ENCODE data around the gene SLC23A2.

SLC23A2 gene

DNA sequence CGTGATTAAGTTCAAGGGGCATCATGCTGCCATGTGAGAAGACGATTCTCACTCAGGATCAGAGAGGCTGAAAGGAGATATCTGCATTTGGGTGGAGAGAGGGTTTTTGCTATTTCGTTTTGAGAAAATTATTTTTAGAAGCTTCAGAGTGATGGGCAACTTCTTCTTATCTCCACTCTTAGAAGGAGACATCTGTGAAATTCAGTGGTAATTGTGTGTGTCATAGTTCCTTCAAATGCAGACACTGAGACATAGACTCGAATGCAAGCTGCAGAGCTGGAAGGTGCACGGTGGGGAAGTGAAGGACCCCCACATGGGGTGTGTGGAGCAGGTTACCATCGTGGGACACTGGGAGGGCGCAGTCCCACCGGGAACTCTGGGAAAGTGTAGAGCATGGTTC, 162.8 kb downstream of the SLC23A2 start:
- DNase-seq: no peak
- Mint-ChIP-seq H3K27me3 (no peaks in the 10 kb centered on the region), H3K4me1 (ENCODE audit: low read depth) (peaks cover 5% of the 10 kb centered on the region), H3K4me3 (no peak overlapping the region), H3K36me3 (ENCODE audit: low read depth) (no peaks in the 10 kb centered on the region), H3K27ac (no peak overlapping the region), H3K9me3 (no peaks in the 10 kb centered on the region)

DNA sequence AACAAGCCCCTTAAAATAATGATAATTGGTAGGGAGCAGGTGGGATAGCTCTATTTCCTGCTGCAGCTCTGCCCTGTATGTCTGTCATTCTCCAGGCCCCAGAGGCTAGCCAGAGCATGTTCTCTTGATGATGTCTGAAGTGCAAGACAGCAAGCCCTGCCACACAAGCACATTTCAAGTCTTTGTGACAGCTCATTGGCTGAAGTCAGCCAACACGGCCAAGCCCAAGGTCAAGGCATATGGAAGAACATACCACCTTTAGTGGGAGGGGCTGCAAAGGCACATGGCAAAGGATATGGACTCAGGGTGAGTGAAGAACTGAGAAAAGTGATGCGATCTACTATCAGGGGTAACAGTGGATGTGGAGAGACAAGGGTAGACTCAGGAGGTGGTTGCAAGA, 163.6 kb downstream of the SLC23A2 start:
- DNase-seq: no peak
- H3K36me3 Mint-ChIP-seq (ENCODE audit: low read depth): no peaks in the 10 kb centered on the region
- H3K4me1 Mint-ChIP-seq (ENCODE audit: low read depth): peaks cover 5% of the 10 kb centered on the region
- H3K4me3 Mint-ChIP-seq: no peak overlapping the region
- H3K27ac Mint-ChIP-seq: no peak overlapping the region
- no peaks in the 10 kb centered on the region for H3K9me3 Mint-ChIP-seq
- H3K27me3 Mint-ChIP-seq: no peaks in the 10 kb centered on the region

GRCh38 chr20:4836935-4837334, 164.4 kb downstream of the SLC23A2 start:
- Mint-ChIP-seq H3K27ac (no peak overlapping the region), H3K36me3 (ENCODE audit: low read depth) (no peaks in the 10 kb centered on the region), H3K27me3 (no peaks in the 10 kb centered on the region), H3K9me3 (no peaks in the 10 kb centered on the region), H3K4me3 (no peak overlapping the region), H3K4me1 (ENCODE audit: low read depth) (peaks cover 5% of the 10 kb centered on the region)
- DNase-seq: no peak

GRCh38 chr20:4836473-4836872, 164.8 kb downstream of the SLC23A2 start:
- Mint-ChIP-seq H3K36me3 (ENCODE audit: low read depth) (no peaks in the 10 kb centered on the region), H3K9me3 (no peaks in the 10 kb centered on the region), H3K4me1 (ENCODE audit: low read depth) (peaks cover 5% of the 10 kb centered on the region), H3K4me3 (no peak overlapping the region), H3K27me3 (no peaks in the 10 kb centered on the region), H3K27ac (no peak overlapping the region)
- no peak for DNase-seq

DNA sequence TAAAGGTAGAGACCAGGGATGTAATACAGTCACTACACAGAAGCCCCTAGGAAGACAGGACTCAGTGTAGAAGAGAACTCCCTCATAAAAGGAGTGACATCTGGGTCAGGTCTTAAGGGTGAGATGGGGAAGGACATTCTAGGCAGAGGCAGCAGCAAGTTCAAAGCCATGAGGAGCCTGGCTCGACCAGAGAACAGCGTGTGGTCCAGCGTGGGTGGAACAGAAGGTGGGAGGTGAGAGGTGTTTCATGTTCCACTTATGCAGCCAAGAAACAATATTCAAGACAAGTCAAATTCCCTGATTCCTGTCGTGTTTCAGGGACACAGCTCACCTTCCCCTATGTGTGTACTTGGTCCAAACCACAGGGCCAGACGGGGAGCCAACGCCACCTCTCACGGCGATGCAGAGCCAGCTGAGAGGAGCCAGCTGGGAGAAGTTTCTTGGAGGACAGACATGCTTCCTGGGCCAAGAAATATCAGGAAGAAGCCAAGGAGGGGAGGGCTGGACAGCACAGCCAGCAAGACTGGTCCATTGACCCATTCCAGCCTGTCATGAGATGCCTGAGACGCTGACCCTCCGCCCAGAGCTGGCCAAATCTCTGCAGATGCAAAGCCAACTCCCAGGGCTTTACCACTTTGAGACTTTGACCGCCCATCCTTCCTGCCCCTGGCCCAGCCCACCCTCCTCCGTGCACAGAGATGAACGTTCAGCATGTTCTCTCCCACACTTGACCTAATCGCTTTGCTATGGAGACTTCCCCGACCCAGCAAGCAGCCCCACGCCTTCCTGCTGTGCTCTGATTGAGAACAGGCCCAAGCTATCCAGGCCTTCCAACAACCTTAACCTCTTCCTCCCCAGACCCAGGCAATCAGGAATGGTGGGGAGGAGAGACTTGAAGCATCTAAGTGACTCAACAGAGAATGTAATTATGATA, 165.8 kb downstream of the SLC23A2 start:
- no peak for DNase-seq
- Mint-ChIP-seq H3K4me1 (ENCODE audit: low read depth) (peaks cover 2% of the 10 kb centered on the region), H3K27me3 (no peaks in the 10 kb centered on the region), H3K4me3 (no peak overlapping the region), H3K36me3 (ENCODE audit: low read depth) (no peaks in the 10 kb centered on the region), H3K9me3 (no peaks in the 10 kb centered on the region), H3K27ac (no peak overlapping the region)

GRCh38 chr20:4833074-4833728, 168.1 kb downstream of the SLC23A2 start:
- Mint-ChIP-seq H3K9me3 (no peaks in the 10 kb centered on the region), H3K36me3 (ENCODE audit: low read depth) (no peaks in the 10 kb centered on the region), H3K4me1 (ENCODE audit: low read depth) (peaks cover 2% of the 10 kb centered on the region)

DNA sequence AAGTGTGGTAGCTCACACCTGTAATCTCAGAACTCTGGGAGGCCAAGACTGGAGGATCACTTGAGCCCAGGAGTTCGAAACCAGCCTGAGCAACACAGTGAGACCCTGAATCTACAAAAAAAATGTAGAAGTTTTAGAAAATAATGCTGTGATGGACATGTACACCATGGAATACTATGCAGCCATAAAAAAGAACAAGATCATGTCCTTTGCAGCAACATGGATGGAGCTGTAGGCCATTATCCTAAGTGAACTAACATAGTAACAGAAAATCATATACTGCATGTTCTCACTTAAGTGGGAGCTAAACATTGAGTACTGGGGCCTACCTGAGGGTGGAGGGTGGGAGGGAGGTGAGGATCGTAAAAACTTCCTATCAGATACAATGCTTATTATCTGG, 168.8 kb downstream of the SLC23A2 start:
- no peak for DNase-seq
- H3K4me1 Mint-ChIP-seq (ENCODE audit: low read depth): peaks cover 2% of the 10 kb centered on the region
- no peaks in the 10 kb centered on the region for H3K27me3 Mint-ChIP-seq
- no peaks in the 10 kb centered on the region for H3K36me3 Mint-ChIP-seq (ENCODE audit: low read depth)
- no peak overlapping the region for H3K27ac Mint-ChIP-seq
- no peak overlapping the region for H3K4me3 Mint-ChIP-seq
- no peaks in the 10 kb centered on the region for H3K9me3 Mint-ChIP-seq

More at GRCh38 chr20:4833074-4833728, 168.1 kb downstream of the SLC23A2 start:
- Mint-ChIP-seq H3K4me3 (no peak overlapping the region), H3K27ac (no peak overlapping the region), H3K27me3 (no peaks in the 10 kb centered on the region)
- DNase-seq: no peak

- Mint-ChIP-seq H3K4me3 (no peak overlapping the region), H3K27me3 (no peaks in the 10 kb centered on the region), H3K4me1 (ENCODE audit: low read depth) (peaks cover 2% of the 10 kb centered on the region), H3K36me3 (ENCODE audit: low read depth) (no peaks in the 10 kb centered on the region), H3K27ac (no peak overlapping the region), H3K9me3 (no peaks in the 10 kb centered on the region)
- DNase-seq: no peak
These were observed 170.6 kb downstream of the SLC23A2 start for GRCh38 chr20:4830696-4831095.

DNA sequence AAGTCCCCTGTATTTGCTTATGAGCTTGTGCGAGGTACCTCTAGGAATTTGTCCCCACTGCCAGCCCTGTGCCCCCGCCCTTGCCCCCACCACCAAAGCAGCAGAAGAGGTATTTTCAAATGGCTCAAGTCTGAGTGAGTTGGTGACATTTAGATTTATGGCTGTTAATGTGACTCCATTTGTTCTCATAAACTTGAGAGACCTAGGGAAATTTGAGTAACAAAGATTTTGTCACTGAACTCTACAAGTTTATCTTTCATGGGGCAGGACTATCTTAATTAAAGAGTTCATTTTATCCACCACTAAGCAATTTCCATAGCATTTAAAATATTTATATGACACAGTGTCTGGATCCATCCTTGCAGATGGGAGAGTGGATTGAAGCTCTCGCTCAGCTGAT, 171.1 kb downstream of the SLC23A2 start:
- Mint-ChIP-seq H3K36me3 (ENCODE audit: low read depth) (no peaks in the 10 kb centered on the region), H3K4me3 (no peak overlapping the region), H3K9me3 (no peaks in the 10 kb centered on the region), H3K27ac (no peak overlapping the region), H3K27me3 (no peaks in the 10 kb centered on the region), H3K4me1 (ENCODE audit: low read depth) (peaks cover 2% of the 10 kb centered on the region)
- no peak for DNase-seq

DNA sequence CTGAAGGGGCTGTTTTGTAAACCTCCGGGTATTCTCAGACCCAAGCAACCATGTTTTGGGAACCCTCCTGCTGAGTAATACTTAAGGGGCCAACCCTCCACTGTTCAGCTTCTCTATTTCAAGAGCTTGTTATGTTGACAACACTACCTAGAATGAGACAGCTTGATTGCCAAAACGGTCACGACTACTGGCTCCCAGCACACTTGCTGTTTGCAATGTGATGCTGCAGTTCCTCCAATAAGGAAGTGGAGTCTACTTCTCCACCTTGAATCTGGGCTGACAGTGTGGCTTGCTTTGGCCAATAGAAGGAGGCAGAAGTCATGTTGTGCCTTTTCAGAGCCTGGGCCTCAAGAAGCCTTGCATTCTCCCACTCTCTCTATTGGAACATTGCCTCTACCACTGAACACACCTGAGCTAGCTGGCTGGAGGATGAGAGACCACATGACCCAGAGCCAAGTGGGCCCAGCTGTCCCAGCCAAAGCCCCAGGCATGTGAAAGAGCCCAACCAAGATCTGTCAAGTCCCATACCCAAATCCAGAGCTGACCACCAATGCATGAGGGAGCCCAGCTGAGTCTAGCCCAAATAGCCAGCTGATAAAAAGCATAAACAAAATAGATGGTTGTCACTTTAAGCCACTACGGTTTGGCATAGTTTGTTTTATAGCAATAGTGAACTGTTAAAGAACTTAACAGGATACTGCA, 171.6 kb downstream of the SLC23A2 start:
- H3K9me3 Mint-ChIP-seq: no peaks in the 10 kb centered on the region
- no peak for DNase-seq
- no peaks in the 10 kb centered on the region for H3K36me3 Mint-ChIP-seq (ENCODE audit: low read depth)
- no peaks in the 10 kb centered on the region for H3K4me1 Mint-ChIP-seq (ENCODE audit: low read depth)
- no peak overlapping the region for H3K4me3 Mint-ChIP-seq
- H3K27ac Mint-ChIP-seq: no peak overlapping the region
- no peaks in the 10 kb centered on the region for H3K27me3 Mint-ChIP-seq

DNA sequence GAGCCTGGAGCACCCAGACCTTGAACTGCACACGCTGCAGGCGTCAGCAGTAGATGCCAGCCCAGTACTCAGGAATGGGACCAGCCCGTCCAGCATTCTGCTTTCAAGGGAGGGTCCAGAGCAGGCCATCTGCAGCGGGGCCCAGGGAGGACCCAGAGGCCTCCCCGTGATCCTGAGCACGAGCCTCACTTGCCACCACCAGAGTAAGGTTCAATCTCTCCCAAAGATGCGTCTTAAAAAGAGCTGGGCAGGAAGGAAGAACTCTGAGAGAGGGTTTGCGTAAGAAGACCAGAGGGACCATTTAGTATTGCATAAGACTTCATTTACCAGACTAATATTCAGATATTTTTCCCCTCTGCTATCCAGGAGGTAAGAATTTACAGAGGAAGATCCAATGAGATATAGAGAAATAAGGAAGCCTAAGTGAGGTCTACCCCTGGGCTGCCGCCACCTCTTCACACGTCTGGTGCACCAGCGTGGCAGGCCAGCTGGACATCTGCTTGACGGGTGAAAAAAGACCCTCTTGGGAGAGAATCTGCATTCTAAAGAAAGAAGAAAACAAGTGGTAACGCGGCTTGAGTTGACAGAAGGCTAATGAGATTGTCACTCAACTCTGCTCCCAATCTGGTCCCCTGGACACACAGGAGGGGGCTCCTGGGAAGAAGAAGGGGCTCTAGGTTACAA, 172.3 kb downstream of the SLC23A2 start:
- Mint-ChIP-seq H3K36me3 (ENCODE audit: low read depth) (no peaks in the 10 kb centered on the region), H3K4me1 (ENCODE audit: low read depth) (peaks cover 2% of the 10 kb centered on the region), H3K4me3 (no peak overlapping the region), H3K27ac (no peak overlapping the region), H3K9me3 (no peaks in the 10 kb centered on the region), H3K27me3 (no peaks in the 10 kb centered on the region)
- DNase-seq: no peak

DNA sequence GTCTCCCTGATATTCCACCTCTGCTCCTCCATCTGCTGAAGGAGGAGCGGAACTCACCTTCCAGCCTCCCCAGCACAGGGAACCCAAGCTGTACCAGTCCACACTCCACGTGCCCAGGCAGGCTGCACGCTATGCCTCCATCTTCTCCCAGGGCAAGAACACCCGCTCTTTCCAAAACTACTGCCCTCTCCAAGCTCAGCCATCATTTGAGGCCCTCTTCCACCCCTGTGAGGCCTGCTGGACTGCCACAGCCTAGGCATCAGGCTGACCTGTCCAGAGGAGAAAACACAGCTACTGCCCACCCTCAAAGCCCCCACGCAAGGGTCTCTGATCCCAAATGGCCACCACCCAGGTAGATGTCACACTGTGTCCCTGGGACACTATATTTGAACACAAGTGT, 179.7 kb downstream of the SLC23A2 start:
- Mint-ChIP-seq H3K27me3 (no peaks in the 10 kb centered on the region), H3K9me3 (no peaks in the 10 kb centered on the region), H3K27ac (peak overlapping the region; percentile 58), H3K36me3 (ENCODE audit: low read depth) (peaks cover 44% of the 10 kb centered on the region), H3K4me1 (ENCODE audit: low read depth) (peaks cover 42% of the 10 kb centered on the region), H3K4me3 (peak overlapping the region; percentile 85)
- no peak for DNase-seq

GRCh38 chr20:4820806-4821518, 180.3 kb downstream of the SLC23A2 start:
- no peaks in the 10 kb centered on the region for H3K9me3 Mint-ChIP-seq
- peak overlapping the region; percentile 65 for H3K27ac Mint-ChIP-seq
- no peaks in the 10 kb centered on the region for H3K27me3 Mint-ChIP-seq
- no peak for DNase-seq
- H3K4me3 Mint-ChIP-seq: peak overlapping the region; percentile 85
- H3K4me1 Mint-ChIP-seq (ENCODE audit: low read depth): peaks cover 44% of the 10 kb centered on the region
- H3K36me3 Mint-ChIP-seq (ENCODE audit: low read depth): peaks cover 46% of the 10 kb centered on the region

DNA sequence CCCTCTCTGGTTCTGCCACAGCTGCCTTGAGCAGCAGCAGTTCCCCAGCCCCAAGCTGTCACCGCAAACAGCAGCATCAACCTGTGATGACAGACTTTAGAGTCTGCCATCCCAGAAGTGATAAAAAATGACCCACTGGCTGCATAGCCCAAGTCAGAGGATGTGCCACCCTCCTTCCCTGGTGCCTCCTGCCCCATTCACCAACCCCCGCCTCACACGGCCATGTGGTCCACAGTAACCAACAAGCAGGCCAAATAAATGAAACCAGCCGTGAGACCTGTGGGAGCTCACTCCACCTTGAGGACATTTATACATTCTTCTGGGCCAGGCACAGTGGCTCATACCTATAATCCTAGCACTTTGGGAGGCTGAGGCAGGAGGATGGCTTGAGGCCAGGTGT, 181.4 kb downstream of the SLC23A2 start:
- no peaks in the 10 kb centered on the region for H3K9me3 Mint-ChIP-seq
- H3K4me1 Mint-ChIP-seq (ENCODE audit: low read depth): peaks cover 53% of the 10 kb centered on the region
- peaks cover 54% of the 10 kb centered on the region for H3K36me3 Mint-ChIP-seq (ENCODE audit: low read depth)
- H3K4me3 Mint-ChIP-seq: no peak overlapping the region
- peak overlapping the region; percentile 44 for H3K27ac Mint-ChIP-seq
- no peak for DNase-seq
- H3K27me3 Mint-ChIP-seq: no peaks in the 10 kb centered on the region
